NCI-H2107 treated with DMSO at 0.1 percent for 48 hours (cell line): ENCODE data around the gene AMFR.

Experiments
- DNase-seq: peaks from one replicate; lab custom pipeline; 2025; ENCODE audit not compliant: unreplicated experiment; lab: John Stamatoyannopoulos, UW

The AMFR gene

GRCh38 chr16:56363781-56364565, 61.4 kb downstream of the AMFR start:
- no peak for DNase-seq

DNA sequence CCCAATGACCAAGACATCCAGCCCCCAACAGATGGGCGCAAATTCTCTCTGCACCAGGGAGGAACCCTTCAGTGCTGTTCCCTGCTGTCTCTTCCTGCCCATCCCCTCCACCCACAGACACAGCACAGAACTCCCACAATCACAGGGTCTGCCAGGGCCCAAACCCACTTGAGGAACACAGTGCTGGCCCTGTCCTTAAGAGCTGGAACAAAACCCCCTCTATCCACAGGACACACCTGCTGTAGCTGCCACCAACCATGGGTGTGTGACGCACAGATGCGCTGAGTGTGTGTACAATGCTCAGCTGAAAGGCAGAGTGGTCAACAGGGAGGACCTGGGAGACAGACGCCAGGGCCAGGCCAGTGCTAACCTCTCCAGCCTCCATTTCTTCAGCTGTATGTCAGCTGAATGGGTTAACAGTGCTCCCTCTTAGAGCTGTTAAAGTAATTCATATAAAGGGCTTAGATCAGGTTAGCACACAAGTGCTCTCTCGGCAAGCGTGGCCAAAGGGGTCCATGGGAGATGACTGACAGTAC, 62.1 kb downstream of the AMFR start:
- no peak for DNase-seq

- DNase-seq, result no peak
Measured at GRCh38 chr16:56362706-56363105, 62.6 kb downstream of the AMFR start.

GRCh38 chr16:56362057-56362655, 63.2 kb downstream of the AMFR start:
- no peak for DNase-seq

DNA sequence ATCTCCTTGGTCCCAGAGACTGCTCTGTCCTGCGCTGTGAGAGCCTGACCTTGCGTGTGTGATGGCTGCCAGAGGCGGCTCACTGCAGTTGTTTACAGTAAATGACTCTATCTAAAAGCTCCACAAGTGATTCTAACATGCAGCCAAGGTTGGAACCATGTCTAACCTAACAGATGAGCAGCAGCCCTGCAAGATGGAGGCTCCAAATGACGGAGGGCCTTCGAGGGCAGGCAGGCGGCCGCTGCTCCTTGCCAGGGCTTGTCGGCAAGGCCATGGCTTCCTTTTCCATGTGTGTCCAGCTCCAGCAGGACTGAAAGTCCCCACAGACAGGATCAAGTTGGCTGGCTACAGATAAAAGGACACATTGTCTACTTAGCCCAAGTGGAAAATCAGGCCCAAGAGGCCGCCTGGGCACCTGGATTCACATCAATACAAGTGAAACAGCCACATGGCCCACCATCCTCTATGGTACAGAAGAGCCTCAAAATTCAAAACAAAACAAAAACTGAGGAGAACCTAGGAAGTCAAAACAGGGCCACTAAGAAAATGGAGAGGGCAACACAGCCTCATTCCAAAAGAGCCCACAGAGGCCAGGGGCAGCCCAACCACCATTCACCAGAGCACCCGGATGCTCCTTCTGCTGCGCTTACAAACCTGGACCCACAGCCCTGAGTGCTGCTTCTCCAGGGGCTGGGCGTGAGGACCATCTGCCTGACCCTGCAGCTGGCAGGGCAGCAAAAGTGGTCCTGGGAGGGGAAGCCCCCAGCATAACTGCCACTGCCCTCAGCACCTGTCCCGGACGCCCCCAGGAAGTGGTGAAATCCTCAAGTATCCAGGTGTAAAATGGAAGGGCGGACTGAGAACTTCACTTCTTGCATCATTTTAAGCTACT, 65.0 kb downstream of the AMFR start:
- no peak for DNase-seq

- no peak for DNase-seq
Measured at GRCh38 chr16:56357765-56358322, 67.5 kb downstream of the AMFR start.

DNA sequence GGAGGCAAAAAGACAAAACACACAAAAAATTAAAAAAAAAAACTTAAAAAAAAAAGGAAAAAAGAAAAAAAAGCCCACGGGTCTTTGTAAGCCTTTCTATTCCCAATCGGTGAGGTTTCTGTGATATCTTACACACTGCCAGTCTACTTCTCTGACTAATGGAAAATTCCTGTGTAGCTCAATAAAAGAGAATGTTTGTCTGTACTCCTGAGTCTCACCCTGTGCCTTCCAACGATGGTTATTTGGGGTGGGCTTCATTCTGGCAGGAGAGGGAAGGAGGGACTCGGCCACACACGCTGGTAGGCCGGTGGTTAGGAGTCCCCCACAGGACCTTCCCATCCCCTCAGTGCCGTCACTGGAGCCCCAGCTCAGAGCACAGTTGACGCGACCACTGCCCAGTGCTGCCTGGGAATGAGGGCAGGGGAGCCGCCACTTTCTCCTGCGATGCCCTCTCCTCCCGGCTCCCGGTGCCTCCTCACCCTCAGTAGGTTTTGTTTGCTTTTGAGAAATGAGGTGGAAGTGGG, 68.0 kb downstream of the AMFR start:
- DNase-seq, result no peak

- peak; percentile 16 for DNase-seq
Measured at GRCh38 chr16:56356276-56357240, 68.8 kb downstream of the AMFR start.

GRCh38 chr16:56355786-56356275, 69.5 kb downstream of the AMFR start:
- DNase-seq, result no peak

DNA sequence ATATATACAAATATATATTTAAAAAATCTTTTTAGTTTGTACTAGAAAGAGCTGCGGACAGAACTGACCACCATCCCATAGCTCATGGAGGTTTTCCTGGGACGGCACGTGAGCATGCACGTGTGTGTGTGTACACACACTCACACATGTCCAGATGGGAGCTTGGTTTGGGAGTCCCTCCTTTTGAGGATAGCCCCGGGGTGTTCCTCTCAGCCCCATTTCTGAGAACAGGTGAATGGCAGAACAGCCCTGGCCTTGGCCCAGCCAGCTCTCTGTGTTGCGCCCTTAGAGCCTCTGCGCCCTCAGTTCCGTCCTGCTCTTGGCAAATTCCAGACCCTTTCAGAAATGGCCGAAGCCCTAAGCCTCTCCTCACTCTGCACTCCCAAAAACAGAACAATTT, 70.1 kb downstream of the AMFR start:
- no peak for DNase-seq

DNA sequence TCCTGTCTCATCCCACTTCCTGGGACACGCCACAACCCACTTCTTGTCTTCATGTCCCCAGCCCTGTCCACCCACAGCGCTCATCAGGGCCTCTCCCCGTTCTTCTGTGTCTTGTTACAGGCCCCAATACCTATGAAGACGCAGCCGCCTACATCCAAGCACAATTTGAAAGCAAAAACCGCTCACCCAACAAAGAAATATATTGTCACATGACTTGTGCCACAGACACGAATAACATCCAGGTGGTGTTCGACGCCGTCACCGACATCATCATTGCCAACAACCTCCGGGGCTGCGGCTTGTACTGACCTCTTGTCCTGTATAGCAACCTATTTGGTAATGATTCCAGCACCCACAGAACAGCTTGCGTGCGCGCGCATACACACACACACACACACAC, 70.6 kb downstream of the AMFR start:
- no peak for DNase-seq

DNA sequence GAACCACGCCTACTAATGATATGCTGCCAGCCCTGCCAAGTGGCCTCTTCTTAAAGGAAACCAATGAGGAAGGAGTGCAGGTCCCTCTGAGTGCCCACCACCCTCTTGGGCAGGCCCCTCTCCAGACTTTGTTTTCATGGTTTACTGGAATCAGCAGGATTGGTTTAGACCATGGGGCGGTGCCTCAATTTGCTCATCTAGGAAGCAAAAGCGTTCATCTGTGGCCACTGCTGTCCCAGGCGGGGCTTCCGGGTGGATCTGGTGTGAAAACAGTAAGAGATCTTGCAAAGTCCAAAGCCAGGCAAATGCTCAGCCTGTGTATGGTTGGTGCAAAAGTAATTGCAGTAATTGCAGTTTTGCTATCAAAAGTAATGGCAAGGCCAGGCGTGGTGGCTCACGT, 71.3 kb downstream of the AMFR start:
- DNase-seq, result no peak

DNA sequence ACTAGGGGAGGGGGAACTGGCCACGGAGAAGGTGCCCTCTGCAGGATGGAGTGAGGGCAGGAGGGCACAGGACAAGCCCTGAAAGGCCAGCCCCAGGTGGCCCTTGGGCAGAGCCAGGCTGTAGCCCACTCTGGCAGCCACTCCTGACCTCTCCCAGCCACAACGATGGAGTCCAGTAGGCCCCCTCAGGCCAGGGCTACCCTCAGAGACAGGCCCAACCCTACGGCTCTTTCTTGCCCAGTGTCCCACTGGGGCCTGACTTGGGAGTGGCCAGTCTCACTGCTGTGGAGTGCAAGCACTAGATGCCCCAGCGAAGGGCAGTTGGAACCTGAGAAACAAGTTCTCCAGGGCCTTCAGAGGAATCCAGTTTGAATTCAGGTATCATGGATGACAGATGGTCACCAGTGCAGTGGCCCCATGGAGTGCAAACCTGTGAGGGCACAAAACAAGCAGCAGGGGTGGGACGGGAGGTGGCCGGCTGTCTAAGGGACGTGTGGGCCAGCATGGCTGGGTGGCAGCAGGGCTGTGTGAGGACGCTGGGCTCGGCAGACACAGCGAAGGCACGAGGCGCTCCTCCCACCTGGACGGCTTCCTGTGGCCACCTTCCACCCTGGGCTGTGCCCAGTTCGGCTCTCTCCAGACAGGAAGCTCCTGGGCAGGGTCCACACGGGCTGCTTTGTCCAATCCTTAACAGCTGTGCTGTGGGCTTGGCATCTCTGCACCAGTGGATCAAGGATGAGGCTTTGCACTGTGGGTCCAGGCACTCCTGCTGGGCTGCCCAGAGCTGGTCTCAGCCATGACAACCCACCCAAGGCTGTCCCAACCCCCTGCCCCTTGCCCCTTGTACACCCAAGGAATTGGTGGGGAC, 72.1 kb downstream of the AMFR start:
- DNase-seq, result no peak

GRCh38 chr16:56352351-56353053, 72.8 kb downstream of the AMFR start:
- DNase-seq, result no peak

- no peak for DNase-seq
Measured at GRCh38 chr16:56351481-56351880, 73.9 kb downstream of the AMFR start.

DNA sequence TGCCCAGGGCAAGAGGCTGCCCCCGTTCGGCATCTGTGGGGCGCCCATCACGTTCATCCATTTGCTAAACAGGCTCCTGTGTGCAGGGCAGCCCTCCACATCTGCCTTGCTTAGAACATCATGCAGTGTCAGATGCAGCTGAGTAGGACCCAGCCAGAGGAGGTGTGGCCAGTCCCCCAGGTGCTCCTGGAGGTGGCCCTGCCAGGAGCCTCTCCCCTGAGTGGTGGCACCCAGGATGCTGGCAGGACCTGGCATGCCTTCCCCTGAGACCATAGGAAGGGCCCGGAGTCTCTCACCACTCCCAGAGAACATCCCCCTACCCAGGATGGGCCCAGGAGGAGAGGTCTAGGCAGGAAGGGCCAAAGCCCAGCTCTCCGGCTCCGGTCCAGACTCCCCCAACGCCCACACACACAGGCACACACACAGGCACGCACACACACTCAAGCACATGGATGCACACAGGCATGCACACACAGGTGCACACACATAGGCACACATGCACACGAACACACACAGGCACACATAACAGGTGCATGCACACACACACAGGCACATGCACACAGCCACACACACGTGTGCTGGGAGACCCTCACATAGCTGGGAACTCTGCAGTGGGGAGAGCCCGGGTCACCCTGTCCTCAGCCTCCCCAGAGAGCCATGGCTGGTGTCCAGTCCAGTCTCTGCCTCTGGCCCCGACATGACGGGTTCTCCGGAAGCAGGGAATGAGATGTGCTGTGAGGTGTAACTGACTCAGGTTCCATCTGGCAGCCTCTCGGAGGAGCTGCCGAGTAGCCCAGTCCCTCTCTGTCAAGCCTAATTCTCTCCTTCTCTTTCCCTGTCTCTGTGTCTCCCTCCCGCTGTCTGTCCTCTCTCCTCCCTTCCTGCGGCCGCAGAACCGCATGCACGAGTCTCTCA, 74.6 kb downstream of the AMFR start:
- DNase-seq, result no peak

DNA sequence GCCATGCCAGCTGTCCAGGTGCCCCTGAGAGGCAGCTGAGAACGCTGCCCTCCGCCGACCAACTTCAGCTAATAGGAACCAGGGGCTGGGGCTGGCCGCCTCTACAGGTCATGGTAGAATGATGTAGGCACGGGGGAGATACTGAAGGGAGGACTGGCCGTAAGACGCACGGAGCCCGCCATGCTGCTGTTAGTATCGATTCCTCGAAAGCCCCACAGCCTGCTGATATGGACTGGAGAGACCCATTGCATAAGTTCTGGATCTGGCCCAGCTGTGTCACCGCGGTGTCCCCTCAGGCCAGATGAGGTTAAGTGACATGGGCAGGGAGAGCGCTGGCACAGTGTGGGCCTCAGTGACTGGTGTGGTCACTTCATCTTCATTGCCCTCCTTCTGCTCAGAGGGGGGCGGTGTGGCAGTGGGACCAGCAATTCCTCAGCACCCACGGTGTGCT, 75.6 kb downstream of the AMFR start:
- no peak for DNase-seq
